HepG2 (cell line): ENCODE data around the gene PMM2. TPM values are rescaled to one million over a fixed set of nuclear protein-coding genes. Genes with fewer than 3 reads are reported as not detected.

ENCODE experiments used
- ARHGAP35 ChIP-seq: sonication (generic); formaldehyde crosslinking; IDR thresholded peaks from 2 replicates; pipeline ENCODE4 v1.9.0; 2022; ENCODE audit warnings: mild to moderate bottlenecking, inconsistent platforms, moderate library complexity, missing genetic modification reagents, borderline replicate concordance
- ARID2 ChIP-seq: sonication (generic); formaldehyde crosslinking; IDR thresholded peaks from 2 replicates; pipeline ENCODE4 v1.8.1; 2022; ENCODE audit warnings: mild to moderate bottlenecking, missing genetic modification reagents, borderline replicate concordance
- ATF6 ChIP-seq: sonication (generic); formaldehyde crosslinking; conservative IDR thresholded peaks from 2 replicates; pipeline ENCODE4 v1.4.0; 2020; ENCODE audit warnings: missing genetic modification reagents
- CERS6 ChIP-seq: sonication (generic); formaldehyde crosslinking; IDR thresholded peaks from 2 replicates; pipeline ENCODE4 v1.5.0; 2020; ENCODE audit warnings: missing genetic modification reagents
- FOXP1 ChIP-seq, 2 experiments: fragments of 450-650 bp in 1 of 2; IDR thresholded peaks; 2 replicates each; pipeline ENCODE4 v1.6.1; 2017 to 2018; ENCODE audit warnings: antibody characterized with exemption in 1 of 2
- HNF1A ChIP-seq, 2 experiments: sonication (generic) in 1 of 2; formaldehyde crosslinking in 1 of 2; IDR thresholded peaks; 2 replicates each; pipeline versions ENCODE4 v1.4.0 to v1.6.1; 2016 to 2020; ENCODE audit warnings: borderline replicate concordance in 1 of 2, low read depth in 1 of 2, mild to moderate bottlenecking in 1 of 2, missing genetic modification reagents in 1 of 2
- HOXA5 ChIP-seq: sonication (generic); formaldehyde crosslinking; IDR thresholded peaks from 2 replicates; pipeline ENCODE4 v1.4.0; 2020; ENCODE audit warnings: missing genetic modification reagents
- MEIS1 ChIP-seq: sonication (generic); formaldehyde crosslinking; IDR thresholded peaks from 2 replicates; pipeline ENCODE4 v1.9.0; 2021; ENCODE audit warnings: mild to moderate bottlenecking, missing genetic modification reagents, moderate library complexity, borderline replicate concordance
- NCOA5 ChIP-seq: sonication (generic); formaldehyde crosslinking; IDR thresholded peaks from 2 replicates; pipeline ENCODE4 v1.4.0; 2020; ENCODE audit warnings: missing genetic modification reagents
- SALL1 ChIP-seq: sonication (generic); formaldehyde crosslinking; IDR thresholded peaks from 2 replicates; pipeline ENCODE4 v1.8.0; 2022; ENCODE audit warnings: mild to moderate bottlenecking, missing genetic modification reagents
- TBP ChIP-seq: sonication (generic); formaldehyde crosslinking; IDR thresholded peaks from 2 replicates; pipeline ENCODE4 v1.5.0; 2020; ENCODE audit warnings: missing genetic modification reagents
- TGIF2 ChIP-seq: IDR thresholded peaks from 2 replicates; pipeline ENCODE4 v1.6.1; 2016; ENCODE audit warnings: control low read depth, missing compliant biosample characterization
- TP53 ChIP-seq: sonication (generic); formaldehyde crosslinking; conservative IDR thresholded peaks from 2 replicates; pipeline ENCODE4 v1.4.0; 2020; ENCODE audit warnings: missing genetic modification reagents
- ZBTB43 ChIP-seq: sonication (generic); formaldehyde crosslinking; conservative IDR thresholded peaks from 2 replicates; pipeline ENCODE4 v1.4.0; 2020; ENCODE audit warnings: missing genetic modification reagents
- ZNF205 ChIP-seq: IDR thresholded peaks from 2 replicates; pipeline ENCODE4 v1.6.1; 2018; ENCODE audit warnings: missing biosample characterization, missing genetic modification reagents
- ZNF326 ChIP-seq: sonication (generic); formaldehyde crosslinking; IDR thresholded peaks from 2 replicates; pipeline ENCODE4 v1.4.0; 2020; ENCODE audit warnings: missing genetic modification reagents, borderline replicate concordance
- ZNF430 ChIP-seq: sonication (generic); formaldehyde crosslinking; IDR thresholded peaks from 2 replicates; pipeline ENCODE4 v1.9.0; 2021; ENCODE audit warnings: mild to moderate bottlenecking, missing genetic modification reagents
- ZNF543 ChIP-seq: sonication (generic); formaldehyde crosslinking; IDR thresholded peaks from 2 replicates; pipeline ENCODE4 v1.4.0; 2020; ENCODE audit warnings: mild to moderate bottlenecking, missing genetic modification reagents
- ZNF749 ChIP-seq: sonication (generic); formaldehyde crosslinking; IDR thresholded peaks from 2 replicates; pipeline ENCODE4 v1.8.0; 2022; ENCODE audit warnings: mild to moderate bottlenecking, missing genetic modification reagents, moderate library complexity, borderline replicate concordance
- ZNF850 ChIP-seq: sonication (generic); formaldehyde crosslinking; conservative IDR thresholded peaks from 2 replicates; pipeline ENCODE4 v1.9.0; 2021; ENCODE audit warnings: mild to moderate bottlenecking, missing genetic modification reagents
- ZSCAN29 ChIP-seq: sonication (generic); formaldehyde crosslinking; conservative IDR thresholded peaks from 2 replicates; pipeline ENCODE4 v1.4.0; 2020; ENCODE audit warnings: mild to moderate bottlenecking, missing genetic modification reagents
- polyA plus RNA-seq, 8 experiments: library from polyadenylated mRNA; depleted of rRNA in 3 of 8; stranded (reverse) in 7 of 8; unstranded in 1 of 8; fragments of >200 nt; fragmentation: Illumina TruSeq in 4 of 8; extraction: Trizol in 4 of 8; gene quantifications; 2 replicates each; pipeline versions ENCODE4 v1.2.1 to v1.2.3, GENCODE V29; 2011 to 2016; ENCODE audit warnings: low read depth in 4 of 8, missing spikeins in 1 of 8, mixed read lengths in 1 of 8; ENCODE audit not compliant: insufficient read depth in 1 of 8
- total RNA-seq, 5 experiments: library from RNA; depleted of rRNA; stranded (reverse); fragments of >200 nt; fragmentation: Illumina TruSeq; extraction: Trizol; gene quantifications; 2 replicates each; pipeline ENCODE4 v1.2.3, GENCODE V29; 2016; ENCODE audit warnings: low read depth in 1 of 5

PMM2 gene
- total and polyA plus RNA-seq, 2 of the 13 experiments (the other 11 are each of a cell fraction or from before 2014, with no cell fraction given), result 52.2 to 93.7 TPM

GRCh38 chr16:8850279-8850885 lies 52.7 kb downstream of the PMM2 start (continued):
- TF ChIP-seq ZSCAN29 (CRISPR knock-in tag) (no peak; the same call in 1 of the 2 replicates), ZBTB43 (CRISPR knock-in tag) (peak; percentile 87), ZNF326 (peak; percentile 87; the same call in 1 of the 2 replicates), MEIS1 (CRISPR knock-in tag) (peak; percentile 76; the same call in 1 of the 2 replicates), TP53 (CRISPR knock-in tag) (no peak; the same call in 1 of the 2 replicates), ARHGAP35 (CRISPR knock-in tag) (peak; percentile 91), SALL1 (CRISPR knock-in tag) (peak; percentile 92), TBP (peak; percentile 51; the same call in 1 of the 2 replicates), NCOA5 (CRISPR knock-in tag) (0 out of 2 replicates have a peak, but pooled peaks have one; percentile 20), HNF1A (IDR thresholded peaks at IDR 0.05; ENCODE audit: low read depth) (no peak), HNF1A (CRISPR knock-in tag; IDR thresholded peaks at IDR 0.05; ENCODE audit: borderline replicate concordance) (peak; percentile 83; the same call in 1 of the 2 replicates), ZNF749 (CRISPR knock-in tag) (peak; percentile 75; the same call in 1 of the 2 replicates), ZNF430 (CRISPR knock-in tag) (peak; percentile 96; the same call in 1 of the 2 replicates), HOXA5 (CRISPR knock-in tag) (0 out of 2 replicates have a peak, but pooled peaks have one; percentile 38), ARID2 (CRISPR knock-in tag) (peak; percentile 78; the same call in 1 of the 2 replicates), FOXP1 (IDR thresholded peaks at IDR 0.05) (no peak), FOXP1 (CRISPR knock-in tag; IDR thresholded peaks at IDR 0.05) (peak; percentile 49), CERS6 (CRISPR knock-in tag) (no peak), ZNF850 (CRISPR knock-in tag) (no peak), ZNF205 (CRISPR knock-in tag) (peak; percentile 77), TGIF2 (CRISPR knock-in tag) (0 out of 2 replicates have a peak, but pooled peaks have one; percentile 34), ATF6 (CRISPR knock-in tag) (peak; percentile 79; the same call in 1 of the 2 replicates), ZNF543 (CRISPR knock-in tag) (peak; percentile 88; the same call in 1 of the 2 replicates)
